GM10248 (cell line): ENCODE results near the gene IRF2.
"Not testable (repeated sequence)": the region's sequence is repeated elsewhere in the genome, so short reads cannot be mapped to it uniquely, and the experiment has no call there.

ENCODE experiments used
- CTCF ChIA-PET: fragments of 300-600 bp; sonication (Branson Sonifier 250); formaldehyde crosslinking; extraction: SDS; loops from one replicate; lab custom pipeline; 2021; ENCODE audit warnings: antibody characterized with exemption; lab: Yijun Ruan, JAX
- POLR2A ChIA-PET: fragments of 350-650 bp; sonication (Branson Sonifier 250); formaldehyde crosslinking; extraction: SDS; loops from one replicate; lab custom pipeline; 2020; ENCODE audit warnings: antibody characterized with exemption; lab: Yijun Ruan, JAX
- DNase-seq: peaks from one replicate; pipeline ENCODE4 v3.0.0; 2012; ENCODE audit errors: extremely low spot score
- TF ChIP-seq, protein P1 (sequence below): IDR thresholded peaks from 2 replicates; pipeline ENCODE4 v1.5.1; 2012; ENCODE audit warnings: mild to moderate bottlenecking, low read depth; ENCODE audit errors: extremely low read depth, missing control alignments, control extremely low read depth

The IRF2 gene

DNA sequence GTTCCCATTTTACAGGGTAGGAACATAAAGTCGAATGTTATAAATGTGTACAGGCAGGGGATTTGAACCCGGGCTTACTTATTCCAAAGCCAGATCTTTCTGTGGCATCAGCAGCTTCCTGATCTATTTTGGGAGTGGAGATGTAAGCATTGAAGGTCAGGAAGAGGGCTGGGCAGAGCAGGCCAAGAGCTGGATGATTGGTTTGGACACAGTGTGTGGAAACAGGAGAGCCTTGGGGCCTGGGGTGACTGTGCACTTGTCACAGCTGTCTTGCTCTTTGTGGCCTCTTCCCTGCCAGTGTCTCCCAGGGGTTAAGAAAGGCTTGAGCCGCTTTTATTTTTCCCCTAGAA is 128.8 kb downstream of the IRF2 start:
- ChIA-PET POLR2A (interaction anchor here (1.1 kb wide), 1 partner anchor 17 kb away, joined by 4 read pairs; no protein-coding TSS in a partner anchor), CTCF (interaction anchor here (0.9 to 1.5 kb wide), 4 partner anchors 9 to 81 kb away, joined by 4 to 7 read pairs (median 4); no protein-coding TSS in a partner anchor)
- TF ChIP-seq, protein P1, sequence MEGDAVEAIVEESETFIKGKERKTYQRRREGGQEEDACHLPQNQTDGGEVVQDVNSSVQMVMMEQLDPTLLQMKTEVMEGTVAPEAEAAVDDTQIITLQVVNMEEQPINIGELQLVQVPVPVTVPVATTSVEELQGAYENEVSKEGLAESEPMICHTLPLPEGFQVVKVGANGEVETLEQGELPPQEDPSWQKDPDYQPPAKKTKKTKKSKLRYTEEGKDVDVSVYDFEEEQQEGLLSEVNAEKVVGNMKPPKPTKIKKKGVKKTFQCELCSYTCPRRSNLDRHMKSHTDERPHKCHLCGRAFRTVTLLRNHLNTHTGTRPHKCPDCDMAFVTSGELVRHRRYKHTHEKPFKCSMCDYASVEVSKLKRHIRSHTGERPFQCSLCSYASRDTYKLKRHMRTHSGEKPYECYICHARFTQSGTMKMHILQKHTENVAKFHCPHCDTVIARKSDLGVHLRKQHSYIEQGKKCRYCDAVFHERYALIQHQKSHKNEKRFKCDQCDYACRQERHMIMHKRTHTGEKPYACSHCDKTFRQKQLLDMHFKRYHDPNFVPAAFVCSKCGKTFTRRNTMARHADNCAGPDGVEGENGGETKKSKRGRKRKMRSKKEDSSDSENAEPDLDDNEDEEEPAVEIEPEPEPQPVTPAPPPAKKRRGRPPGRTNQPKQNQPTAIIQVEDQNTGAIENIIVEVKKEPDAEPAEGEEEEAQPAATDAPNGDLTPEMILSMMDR, result no peak
- no peak for DNase-seq

DNA sequence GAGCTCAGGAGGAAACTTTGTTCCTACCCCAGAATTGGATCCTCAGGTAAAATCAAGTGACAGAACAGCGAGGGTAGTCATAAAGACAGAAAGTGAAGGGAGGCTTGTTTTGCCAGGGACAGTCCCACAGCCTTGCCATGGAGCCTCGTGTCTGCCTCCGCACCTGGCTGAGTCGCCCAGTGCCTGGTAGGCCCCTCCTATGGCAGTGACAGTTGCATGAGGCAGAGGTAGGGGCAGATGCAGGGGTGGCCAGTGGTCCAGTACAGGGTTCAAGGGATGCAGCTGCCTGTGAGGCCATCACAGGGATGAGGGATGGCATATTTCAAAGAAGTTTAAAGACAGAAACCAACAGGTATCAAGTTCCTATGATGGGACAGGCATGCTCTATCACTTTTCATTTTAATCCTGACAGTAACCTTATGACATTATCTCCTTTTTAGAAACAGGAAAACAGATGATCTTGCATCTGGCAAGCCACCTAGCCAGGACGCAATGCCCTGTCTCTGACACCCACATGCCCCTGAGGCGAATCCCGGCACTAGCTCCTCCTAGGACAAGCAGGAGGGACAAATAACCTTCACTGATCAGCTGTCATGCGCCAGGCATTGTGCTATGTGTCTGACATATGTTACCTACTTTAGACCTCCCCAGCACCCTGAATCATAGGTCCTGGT is 129.3 kb downstream of the IRF2 start:
- TF ChIP-seq, protein P1, result no peak
- ChIA-PET CTCF (interaction anchor here (0.9 to 4.2 kb wide), 9 partner anchors 8 to 81 kb away, joined by 4 to 17 read pairs (median 8); no protein-coding TSS in a partner anchor), POLR2A (interaction anchor here (1.1 kb wide), 1 partner anchor 16 kb away, joined by 4 read pairs; no protein-coding TSS in a partner anchor)
- no peak for DNase-seq

- TF ChIP-seq, protein P1, result no peak
- ChIA-PET CTCF (interaction anchor here (1.2 to 4.2 kb wide), 9 partner anchors 8 to 80 kb away, joined by 3 to 17 read pairs (median 8); no protein-coding TSS in a partner anchor), POLR2A (interaction anchor here (1.1 to 1.7 kb wide), 2 partner anchors 9 to 16 kb away, joined by 4 read pairs; no protein-coding TSS in a partner anchor)
- DNase-seq, result no peak
Measured at GRCh38 chr4:184344435-184344834, 129.9 kb downstream of the IRF2 start.

GRCh38 chr4:184343502-184344177 is 130.7 kb downstream of the IRF2 start:
- TF ChIP-seq, protein P1, result no peak
- ChIA-PET CTCF (interaction anchor here (0.8 to 4.2 kb wide), 11 partner anchors 8 to 77 kb away, joined by 3 to 17 read pairs (median 5); no protein-coding TSS in a partner anchor), POLR2A (interaction anchor here (1.0 to 1.7 kb wide), 2 partner anchors 10 to 63 kb away, joined by 3 to 4 read pairs; no protein-coding TSS in a partner anchor)

GRCh38 chr4:184342857-184343237 is 131.5 kb downstream of the IRF2 start:
- POLR2A ChIA-PET, result interaction anchor here (1.7 kb wide), 1 partner anchor 11 kb away, joined by 4 read pairs; no protein-coding TSS in a partner anchor
- DNase-seq, result not testable (repeated sequence)
- CTCF ChIA-PET, result interaction anchor here (0.8 to 4.2 kb wide), 11 partner anchors 8 to 77 kb away, joined by 3 to 17 read pairs (median 5); no protein-coding TSS in a partner anchor

More at GRCh38 chr4:184343502-184344177, 130.7 kb downstream of the IRF2 start:
- no peak for DNase-seq

- DNase-seq, result no peak
- CTCF ChIA-PET, result interaction anchor here (1.2 to 4.2 kb wide), 9 partner anchors 8 to 78 kb away, joined by 3 to 17 read pairs (median 5); no protein-coding TSS in a partner anchor
- POLR2A ChIA-PET, result no interaction called here
- TF ChIP-seq, protein P1, result no peak
Measured at GRCh38 chr4:184342167-184342856, 132.0 kb downstream of the IRF2 start.

DNA sequence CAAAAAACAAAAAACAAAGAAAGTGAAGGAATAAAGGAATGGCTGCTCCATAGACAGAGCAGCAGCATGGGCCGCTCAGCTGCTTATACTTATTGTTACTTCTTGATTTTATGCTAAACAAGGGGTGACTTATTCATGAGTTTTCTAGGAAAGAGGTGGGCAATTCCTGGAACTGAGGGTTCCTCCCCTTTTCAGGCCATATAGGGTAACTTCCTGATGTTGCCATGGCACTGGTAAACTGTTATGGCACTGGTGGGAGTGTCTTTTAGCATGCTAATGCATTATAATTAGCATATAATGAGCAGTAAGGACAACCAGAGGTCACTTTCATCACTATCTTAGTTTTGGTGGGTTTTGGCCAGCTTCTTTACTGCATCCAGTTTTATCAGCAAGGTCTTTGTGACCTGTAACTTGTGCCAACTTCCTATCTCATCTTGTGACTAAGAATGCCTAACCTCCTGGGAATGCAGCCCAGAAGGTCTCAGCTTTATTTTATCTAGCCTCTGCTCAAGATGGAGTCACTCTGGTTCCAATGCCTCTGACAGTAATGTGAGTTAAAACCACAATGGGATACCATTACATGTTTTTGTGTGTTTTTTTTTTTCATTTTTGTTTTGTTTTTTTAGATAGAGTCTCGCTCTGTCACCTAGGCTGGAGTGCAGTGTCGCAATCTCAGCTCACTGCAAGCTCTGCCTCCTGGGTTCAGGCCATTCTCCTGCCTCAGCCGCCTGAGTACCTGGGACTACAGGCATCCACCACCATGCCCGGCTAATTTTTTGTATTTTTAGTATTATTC is 134.8 kb downstream of the IRF2 start:
- DNase-seq, POLR2A ChIA-PET: not testable (repeated sequence)
- CTCF ChIA-PET, result interaction anchor here (0.8 to 2.0 kb wide), 5 partner anchors 9 to 167 kb away, joined by 3 to 4 read pairs (median 3); no protein-coding TSS in a partner anchor
